SK-N-SH (cell line): Measurements from ENCODE around the gene SCN3A.

Experiments
- CHD2 ChIP-seq: fragments of 150-350 bp; IDR thresholded peaks from 2 replicates; pipeline ENCODE4 v1.6.1; 2018; ENCODE audit warnings: low read length; ENCODE audit not compliant: partially characterized antibody
- EZH2phosphoT487 ChIP-seq: fragments of 200-600 bp; sonication (generic); IDR thresholded peaks from 2 replicates; pipeline ENCODE4 v1.6.1; 2017; ENCODE audit warnings: low read depth, mixed run types, mild to moderate bottlenecking, antibody characterized with exemption, moderate library complexity, borderline replicate concordance
- FOSL2 ChIP-seq: IDR thresholded peaks from 2 replicates; pipeline ENCODE4 v1.4.0; 2012; ENCODE audit warnings: low read depth, mild to moderate bottlenecking, moderate library complexity, borderline replicate concordance
- MAX ChIP-seq: IDR thresholded peaks from 2 replicates; pipeline ENCODE4 v1.4.0; 2012; ENCODE audit warnings: low read depth
- MEF2A ChIP-seq: IDR thresholded peaks from 2 replicates; pipeline ENCODE4 v1.4.0; 2012; ENCODE audit warnings: low read depth, borderline replicate concordance
- POLR2AphosphoS5 ChIP-seq: IDR thresholded peaks from 2 replicates; pipeline ENCODE4 v1.6.1; 2012; ENCODE audit warnings: low read depth, low read length
- REST ChIP-seq: IDR thresholded peaks from 2 replicates; pipeline ENCODE4 v1.6.1; 2012; ENCODE audit warnings: mild to moderate bottlenecking, low read depth, low read length, moderate library complexity
- RFX5 ChIP-seq: IDR thresholded peaks from 2 replicates; pipeline ENCODE4 v1.6.1; 2012; ENCODE audit warnings: mild to moderate bottlenecking, improper control_type of control experiment, low read length
- TAF1 ChIP-seq: IDR thresholded peaks from 2 replicates; pipeline ENCODE4 v1.6.1; 2012; ENCODE audit warnings: low read depth, mild to moderate bottlenecking, low read length, moderate library complexity, borderline replicate concordance
- YY1 ChIP-seq: IDR thresholded peaks from 2 replicates; pipeline ENCODE4 v1.4.0; 2012; ENCODE audit warnings: low read depth, mild to moderate bottlenecking
- TF ChIP-seq, protein P1 (sequence below): fragments of 200-600 bp; sonication (generic); IDR thresholded peaks from 2 replicates; pipeline ENCODE4 v1.6.1; 2017; ENCODE audit warnings: antibody characterized with exemption, mild to moderate bottlenecking, moderate library complexity

GRCh38 chr2:165082479-165082878 is 121.4 kb downstream of the SCN3A start:
- TF ChIP-seq, protein P1, sequence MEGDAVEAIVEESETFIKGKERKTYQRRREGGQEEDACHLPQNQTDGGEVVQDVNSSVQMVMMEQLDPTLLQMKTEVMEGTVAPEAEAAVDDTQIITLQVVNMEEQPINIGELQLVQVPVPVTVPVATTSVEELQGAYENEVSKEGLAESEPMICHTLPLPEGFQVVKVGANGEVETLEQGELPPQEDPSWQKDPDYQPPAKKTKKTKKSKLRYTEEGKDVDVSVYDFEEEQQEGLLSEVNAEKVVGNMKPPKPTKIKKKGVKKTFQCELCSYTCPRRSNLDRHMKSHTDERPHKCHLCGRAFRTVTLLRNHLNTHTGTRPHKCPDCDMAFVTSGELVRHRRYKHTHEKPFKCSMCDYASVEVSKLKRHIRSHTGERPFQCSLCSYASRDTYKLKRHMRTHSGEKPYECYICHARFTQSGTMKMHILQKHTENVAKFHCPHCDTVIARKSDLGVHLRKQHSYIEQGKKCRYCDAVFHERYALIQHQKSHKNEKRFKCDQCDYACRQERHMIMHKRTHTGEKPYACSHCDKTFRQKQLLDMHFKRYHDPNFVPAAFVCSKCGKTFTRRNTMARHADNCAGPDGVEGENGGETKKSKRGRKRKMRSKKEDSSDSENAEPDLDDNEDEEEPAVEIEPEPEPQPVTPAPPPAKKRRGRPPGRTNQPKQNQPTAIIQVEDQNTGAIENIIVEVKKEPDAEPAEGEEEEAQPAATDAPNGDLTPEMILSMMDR: no peak
- no peak for TF ChIP-seq RFX5
- no peak for TF ChIP-seq REST
- TF ChIP-seq FOSL2: no peak
- TF ChIP-seq CHD2: no peak
- no peak for TF ChIP-seq EZH2phosphoT487
- no peak for TF ChIP-seq YY1
- TF ChIP-seq POLR2AphosphoS5: no peak
- TF ChIP-seq TAF1: no peak
- no peak for TF ChIP-seq MAX
- no peak for TF ChIP-seq MEF2A
